GM23338 (cell line): ENCODE data around the gene USP2. TPM values are rescaled to one million over a fixed set of nuclear protein-coding genes. Genes with fewer than 3 reads are reported as not detected.
"Not testable (repeated sequence)": the region's sequence is repeated elsewhere in the genome, so short reads cannot be mapped to it uniquely, and the experiment has no call there.

Experiments used
- ATAC-seq: fragments of 200-7000 bp; cut with Tn5 transposase; 3 replicates; pipeline ENCODE4 v1.9.1; 2020
- DNase-seq: peaks from one replicate; pipeline ENCODE4 v3.0.0-alpha.2; 2015; ENCODE audit warnings: low spot score
- H2AFZ ChIP-seq: fragments of 200-600 bp; sonication (generic); 2 replicates; pipeline ENCODE4 v1.8.0; 2016; ENCODE audit warnings: antibody characterized with exemption, mild to moderate bottlenecking, moderate library complexity
- H3F3A ChIP-seq: fragments of 200-600 bp; sonication (generic); replicated peaks from 2 replicates; pipeline ENCODE4 v1.8.0; 2017; ENCODE audit warnings: antibody characterized with exemption, mixed run types, low read depth
- H3K27ac ChIP-seq: fragments of 200-600 bp; sonication (generic); 2 replicates; pipeline ENCODE4 v1.6.1; 2016; ENCODE audit warnings: low read depth
- H3K27me3 ChIP-seq: fragments of 200-600 bp; sonication (generic); 2 replicates; pipeline ENCODE4 v1.8.0; 2016; ENCODE audit warnings: mild to moderate bottlenecking, mixed run types, moderate library complexity; ENCODE audit not compliant: insufficient read depth
- H3K36me3 ChIP-seq: fragments of 200-600 bp; sonication (generic); 2 replicates; pipeline ENCODE4 v1.8.0; 2016; ENCODE audit warnings: mild to moderate bottlenecking; ENCODE audit not compliant: insufficient read depth
- H3K4me1 ChIP-seq: fragments of 200-600 bp; sonication (generic); 2 replicates; pipeline ENCODE4 v1.8.0; 2016; ENCODE audit warnings: mild to moderate bottlenecking, moderate library complexity; ENCODE audit not compliant: insufficient read depth
- H3K4me2 ChIP-seq: fragments of 200-600 bp; sonication (generic); 2 replicates; pipeline ENCODE4 v1.7.1; 2017; ENCODE audit warnings: mixed run types
- H3K4me3 ChIP-seq: fragments of 200-600 bp; sonication (generic); 2 replicates; pipeline ENCODE4 v1.6.1; 2016; ENCODE audit warnings: mixed run types
- H3K79me2 ChIP-seq: fragments of 200-600 bp; sonication (generic); replicated peaks from 2 replicates; pipeline ENCODE4 v1.8.0; 2017; ENCODE audit warnings: mild to moderate bottlenecking; ENCODE audit not compliant: insufficient read depth
- H3K9me2 ChIP-seq: fragments of 200-600 bp; sonication (generic); 2 replicates; pipeline ENCODE4 v1.8.0; 2017; ENCODE audit not compliant: insufficient read depth
- H4K20me1 ChIP-seq: fragments of 200-600 bp; sonication (generic); replicated peaks from 2 replicates; pipeline ENCODE4 v1.8.0; 2017; ENCODE audit warnings: mild to moderate bottlenecking; ENCODE audit not compliant: insufficient read depth
- H3K27ac Mint-ChIP-seq: 2 replicates; pipeline ENCODE4 v1.8.0; 2020; ENCODE audit warnings: inconsistent platforms, mild to moderate bottlenecking, moderate library complexity, mixed read lengths
- H3K27me3 Mint-ChIP-seq: 3 replicates; pipeline ENCODE4 v1.8.0; 2022; ENCODE audit warnings: low read depth, mild to moderate bottlenecking, moderate library complexity, mixed read lengths, inconsistent platforms; ENCODE audit not compliant: insufficient read depth, poor library complexity
- H3K36me3 Mint-ChIP-seq: 3 replicates; pipeline ENCODE4 v1.8.0; 2021; ENCODE audit warnings: low read depth, mild to moderate bottlenecking, inconsistent platforms, moderate library complexity, mixed read lengths
- H3K4me1 Mint-ChIP-seq: 3 replicates; pipeline ENCODE4 v1.8.0; 2020; ENCODE audit warnings: mild to moderate bottlenecking, inconsistent platforms, mixed read lengths
- H3K4me3 Mint-ChIP-seq: 3 replicates; pipeline ENCODE4 v1.8.0; 2021; ENCODE audit warnings: moderate library complexity, mild to moderate bottlenecking, inconsistent platforms, mixed read lengths
- H3K9me3 Mint-ChIP-seq: 3 replicates; pipeline ENCODE4 v1.8.0; 2020; ENCODE audit warnings: moderate library complexity, mild to moderate bottlenecking, inconsistent platforms, mixed read lengths
- CREB1 ChIP-seq: fragments of 250-450 bp; sonication (Bioruptor Pico); IDR thresholded peaks from 2 replicates; pipeline ENCODE4 v1.5.0; 2020; ENCODE audit warnings: low read depth, mild to moderate bottlenecking, moderate library complexity
- CTCF ChIP-seq, 2 experiments: fragments of 200-600 bp in 1 of 2; sonication (generic) in 1 of 2; conservative IDR thresholded peaks; 2 replicates each; pipeline versions ENCODE4 v1.5.1 to v1.6.1; 2016 to 2017; ENCODE audit warnings: antibody characterized with exemption in 2 of 2, low read depth in 2 of 2, mild to moderate bottlenecking in 2 of 2, moderate library complexity in 1 of 2
- EZH2 ChIP-seq: fragments of 200-600 bp; sonication (generic); IDR thresholded peaks from one replicate; pipeline ENCODE4 v1.8.0; 2017; ENCODE audit warnings: antibody characterized with exemption, mild to moderate bottlenecking, low read depth; ENCODE audit not compliant: unreplicated experiment
- NANOG ChIP-seq: IDR thresholded peaks from 2 replicates; pipeline ENCODE4 v1.6.1; 2016; ENCODE audit warnings: antibody characterized with exemption, borderline replicate concordance
- POLR2AphosphoS5 ChIP-seq: IDR thresholded peaks from 2 replicates; pipeline ENCODE4 v1.6.1; 2016; ENCODE audit warnings: antibody characterized with exemption, low read depth
- REST ChIP-seq: IDR thresholded peaks from one replicate; pipeline ENCODE4 v1.6.1; 2018; ENCODE audit warnings: antibody characterized with exemption; ENCODE audit not compliant: unreplicated experiment
- ZNF114 ChIP-seq: fragments of 250-450 bp; sonication (Bioruptor Pico); IDR thresholded peaks from 2 replicates; pipeline ENCODE4 v1.5.0; 2020; ENCODE audit warnings: mild to moderate bottlenecking, moderate library complexity
- polyA plus RNA-seq: library from polyadenylated mRNA; unstranded; fragments of >200 nt; fragmentation: Nextera tagmentation; extraction: Ambion mirVana; gene quantifications from 2 replicates; pipeline ENCODE4 v1.2.1, GENCODE V29; 2016
- total RNA-seq: library from RNA; depleted of rRNA; stranded (reverse); fragments of >200 nt; shearing (Covaris generic); gene quantifications from 2 replicates; pipeline ENCODE4 v1.2.3, GENCODE V29; 2014

USP2 gene
- total and polyA plus RNA-seq, 2 experiments from 2014 or later, result 4.9 to 5.0 TPM

- no peak for ATAC-seq
- Histone ChIP-seq H2AFZ (no peak overlapping the region), H3F3A (peaks cover 10% of the 10 kb centered on the region; the same call in 1 of the 2 replicates), H3K4me3 (no peak overlapping the region), H3K27me3 (peaks cover 19% of the 10 kb centered on the region), H3K27ac (no peak overlapping the region), H3K4me1 (peaks cover 11% of the 10 kb centered on the region), H3K4me2 (no peak overlapping the region), H3K9me2 (no peaks in the 10 kb centered on the region), H3K36me3 (no peaks in the 10 kb centered on the region), H4K20me1 (no peaks in the 10 kb centered on the region), H3K79me2 (no peaks in the 10 kb centered on the region)
- DNase-seq, result no peak
- H3K9me3 Mint-ChIP-seq, result no peaks in the 10 kb centered on the region
- H3K27me3 Mint-ChIP-seq, result peaks cover 19% of the 10 kb centered on the region
- peaks cover 6% of the 10 kb centered on the region; the same call in 2 of the 3 replicates for H3K4me1 Mint-ChIP-seq
- TF ChIP-seq CREB1 (CRISPR knock-in tag), result no peak
- H3K27ac Mint-ChIP-seq, result no peak overlapping the region
- no peaks in the 10 kb centered on the region for H3K36me3 Mint-ChIP-seq
- no peak overlapping the region for H3K4me3 Mint-ChIP-seq
Observed at GRCh38 chr11:119384332-119384731, 2.8 kb upstream of the USP2 start.

GRCh38 chr11:119382513-119382912 lies 1.0 kb upstream of the USP2 start:
- peaks cover 29% of the 10 kb centered on the region for H3K4me1 ChIP-seq
- H3K4me3 Mint-ChIP-seq, H3K36me3 ChIP-seq, H4K20me1 ChIP-seq, H3K9me2 ChIP-seq, H3K9me3 Mint-ChIP-seq, H3K27ac ChIP-seq, H2AFZ ChIP-seq, DNase-seq, H3K36me3 Mint-ChIP-seq, H3K27ac Mint-ChIP-seq, ATAC-seq, H3K79me2 ChIP-seq: not testable (repeated sequence)
- H3K4me1 Mint-ChIP-seq, result peaks cover 24% of the 10 kb centered on the region
- H3K4me3 ChIP-seq, result peak overlapping the region; percentile 68
- H3K27me3 Mint-ChIP-seq, result peaks cover 19% of the 10 kb centered on the region
- H3K4me2 ChIP-seq, result peak overlapping the region; percentile 87
- H3K27me3 ChIP-seq, result peaks cover 21% of the 10 kb centered on the region
- H3F3A ChIP-seq, result peaks cover 10% of the 10 kb centered on the region; the same call in 1 of the 2 replicates

- no peaks in the 10 kb centered on the region for H3K9me3 Mint-ChIP-seq
- H3K36me3 Mint-ChIP-seq, result no peaks in the 10 kb centered on the region
- peak overlapping the region; percentile 87 for H3K4me2 ChIP-seq
- peaks cover 21% of the 10 kb centered on the region for H3K27me3 ChIP-seq
- H4K20me1 ChIP-seq, result no peaks in the 10 kb centered on the region
- H3K4me1 Mint-ChIP-seq, result peaks cover 27% of the 10 kb centered on the region
- no peak overlapping the region for H3K4me3 Mint-ChIP-seq
- H3K36me3 ChIP-seq, result no peaks in the 10 kb centered on the region
- H3K27ac ChIP-seq, result no peak overlapping the region
- H2AFZ ChIP-seq, result peak overlapping the region; percentile 83
- peaks cover 10% of the 10 kb centered on the region; the same call in 1 of the 2 replicates for H3F3A ChIP-seq
- TF ChIP-seq CREB1 (CRISPR knock-in tag) (no peak), NANOG (no peak), REST (no peak), CTCF (conservative IDR thresholded peaks at IDR 0.05; ENCODE audit: low read depth in 2 of 2) (no peak), EZH2 (no peak), ZNF114 (CRISPR knock-in tag) (no peak), POLR2AphosphoS5 (no peak)
- H3K27me3 Mint-ChIP-seq, result peaks cover 19% of the 10 kb centered on the region
- ATAC-seq (no peak), DNase-seq (peak; percentile 47)
- H3K9me2 ChIP-seq, result no peaks in the 10 kb centered on the region
- no peaks in the 10 kb centered on the region for H3K79me2 ChIP-seq
- peak overlapping the region; percentile 68 for H3K4me3 ChIP-seq
- H3K27ac Mint-ChIP-seq, result no peak overlapping the region; the same call in 1 of the 2 replicates
- H3K4me1 ChIP-seq, result peaks cover 34% of the 10 kb centered on the region
Observed at GRCh38 chr11:119382101-119382500, 611 bp upstream of the USP2 start.
